Measurements from ENCODE around the gene NECTIN1. TPM values are rescaled to one million over a fixed set of nuclear protein-coding genes. Genes with fewer than 3 reads are reported as not detected.

Gene NECTIN1
- total and polyA plus RNA-seq, 2 donors (not counting 3 experiments of a cell fraction or from before 2014, with no cell fraction given): 10.8 to 23.6 TPM

DNA sequence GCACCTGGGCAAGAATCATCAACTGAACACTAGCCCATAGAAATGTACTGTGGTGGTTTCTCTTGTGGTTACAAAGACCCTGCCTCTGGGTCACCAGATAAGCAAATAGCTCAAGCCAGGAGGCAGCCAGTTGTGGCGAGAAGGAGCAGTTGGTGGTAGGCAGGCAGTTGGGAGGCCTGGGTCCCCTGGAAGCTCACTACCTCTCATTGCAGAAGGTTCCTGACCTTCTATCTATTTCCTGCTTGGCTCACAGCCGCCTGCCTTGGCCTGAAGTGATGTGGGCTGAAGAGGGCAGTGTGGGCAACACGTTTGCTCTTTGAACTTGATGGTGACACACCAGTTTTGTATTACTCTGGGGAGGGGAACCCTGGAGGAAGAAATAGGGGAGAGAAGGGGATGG is 34.7 kb downstream of the NECTIN1 start:
- no TSS peak for BruUV-seq (replicated peaks)
- POLR2A ChIA-PET: interaction anchor here (1.7 kb wide), 1 partner anchor 35 kb away, joined by 4 read pairs; the partner anchor contains the start of gene NECTIN1

More for the DNA sequence above, 34.7 kb downstream of the NECTIN1 start:
- FAIRE-seq (no peak), DNase-seq (ENCODE audit: low read depth, low spot score) (no peak)
- Histone ChIP-seq H3K9ac (replicated peaks; ENCODE audit: extremely low read depth, insufficient read depth, low read length) (no peak overlapping the region), H2AFZ (ENCODE audit: low read depth, low read length) (no peak overlapping the region), H3K79me2 (ENCODE audit: control insufficient read depth, insufficient read depth, low read length) (no peaks in the 10 kb centered on the region), H4K20me1 (replicated peaks; ENCODE audit: control insufficient read depth, extremely low read depth, insufficient read depth, low read length) (no peaks in the 10 kb centered on the region), H3K9me3 (replicated peaks; ENCODE audit: control insufficient read depth, insufficient read depth, low read length) (no peaks in the 10 kb centered on the region), H3K4me3 (replicated peaks in 1 of 3; ENCODE audit: insufficient read depth in 1 of 3, low read depth in 1 of 3, low read length in 3 of 3) (no peak overlapping the region), H3K4me2 (ENCODE audit: insufficient read depth, low read length) (no peak overlapping the region), H3K36me3 (ENCODE audit: control insufficient read depth in 2 of 2, extremely low read depth in 1 of 2, insufficient read depth in 2 of 2, low read length in 2 of 2) (no peaks in the 10 kb centered on the region), H3K27me3 (ENCODE audit: control insufficient read depth in 2 of 2, insufficient read depth in 2 of 2, low read length in 2 of 2) (no peaks in the 10 kb centered on the region), H3K9me1 (replicated peaks; ENCODE audit: control insufficient read depth, extremely low read depth, insufficient read depth, low read length) (no peaks in the 10 kb centered on the region), H3K27ac (ENCODE audit: insufficient read depth, low read depth, low read length) (no peak overlapping the region), H3K4me1 (ENCODE audit: control insufficient read depth, extremely low read depth, insufficient read depth, low read length) (no peaks in the 10 kb centered on the region)
- CTCF ChIA-PET: interaction anchor here (0.8 to 2.6 kb wide), 6 partner anchors 9 to 35 kb away, joined by 3 to 22 read pairs (median 6); partner anchors contain the start of gene NECTIN1
- dilution Hi-C loops (cut with MboI; ENCODE audit: extremely low pct_ligation_motif_present, low sequenced_read_pairs): no loop called here
- TF ChIP-seq FOS (IDR thresholded peaks at IDR 0.05; ENCODE audit: borderline replicate concordance, insufficient read depth, low read length) (no peak), GATA2 (IDR thresholded peaks at IDR 0.05; ENCODE audit: insufficient read depth, insufficient read length, low read depth, low read length) (no peak), POLR2A (IDR thresholded peaks at IDR 0.05; ENCODE audit: low read depth, low read length) (no peak), JUN (IDR thresholded peaks at IDR 0.05; ENCODE audit: borderline replicate concordance, insufficient read depth, insufficient read length, low read depth) (no peak), POLR2AphosphoS5 (IDR thresholded peaks at IDR 0.05; ENCODE audit: insufficient read depth, low read depth, low read length) (no peak), EZH2 (IDR thresholded peaks at IDR 0.05; ENCODE audit: borderline replicate concordance, low read depth, low read length, severe bottlenecking) (no peak), CTCF (IDR thresholded peaks at IDR 0.05; ENCODE audit: extremely low read depth in 1 of 2, insufficient read depth in 1 of 2, low read depth in 1 of 2, low read length in 2 of 2) (no peak), MYC (IDR thresholded peaks at IDR 0.05; ENCODE audit: low read depth, low read length) (no peak)
- TF ChIP-seq, protein P1, sequence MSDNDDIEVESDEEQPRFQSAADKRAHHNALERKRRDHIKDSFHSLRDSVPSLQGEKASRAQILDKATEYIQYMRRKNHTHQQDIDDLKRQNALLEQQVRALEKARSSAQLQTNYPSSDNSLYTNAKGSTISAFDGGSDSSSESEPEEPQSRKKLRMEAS (IDR thresholded peaks at IDR 0.05; ENCODE audit: insufficient read depth, insufficient read length): no peak
- intact Hi-C loops (cut with micrococcal nuclease): no loop called here

Measured in endothelial cell of umbilical vein (primary cell).